Brain pericyte (primary cell): ENCODE results near the gene SMC2.

Source experiments
- DNase-seq: peaks from one replicate; pipeline ENCODE4 v3.0.0-alpha.2; 2012; ENCODE audit warnings: low read depth, low spot score

SMC2 gene

DNA sequence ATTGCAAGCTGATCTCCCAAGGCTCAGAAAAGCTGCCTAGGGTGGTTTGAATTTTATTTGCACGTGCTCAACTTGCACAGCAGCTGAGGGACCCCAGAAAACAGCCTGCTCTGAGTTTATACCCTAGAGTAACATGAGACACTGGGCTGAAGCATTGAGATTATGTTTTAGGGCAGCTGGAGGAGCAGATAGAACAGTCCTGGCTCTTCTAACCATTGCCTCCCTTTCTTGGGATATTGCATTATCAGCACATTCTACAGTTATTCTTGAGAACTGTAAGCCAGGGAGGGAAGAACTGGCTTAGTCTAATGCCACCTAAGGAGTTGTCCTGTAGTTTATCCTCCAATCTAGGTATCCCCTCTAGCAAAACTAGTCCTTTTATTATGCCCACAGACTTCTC, 10.3 kb downstream of the SMC2 start:
- no peak for DNase-seq

DNA sequence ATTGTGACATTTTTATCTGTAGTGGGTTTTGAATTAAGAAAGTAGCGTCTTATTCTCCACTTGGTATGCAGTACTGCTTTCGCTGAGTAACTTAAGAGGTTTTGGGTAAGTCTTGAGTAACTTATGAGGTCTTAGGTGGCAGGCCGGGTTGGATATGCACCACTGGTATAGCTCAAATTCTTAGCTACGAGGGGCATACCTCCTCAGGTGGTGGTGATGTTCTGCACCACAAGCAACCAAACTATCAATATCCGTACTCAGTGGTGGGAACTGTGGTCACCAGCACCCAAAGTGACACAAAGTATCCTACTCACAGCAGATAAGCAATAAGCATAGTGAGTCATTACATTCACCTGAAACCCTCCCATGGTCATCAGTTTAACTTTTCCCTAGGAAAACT, 13.7 kb downstream of the SMC2 start:
- DNase-seq, result no peak

DNA sequence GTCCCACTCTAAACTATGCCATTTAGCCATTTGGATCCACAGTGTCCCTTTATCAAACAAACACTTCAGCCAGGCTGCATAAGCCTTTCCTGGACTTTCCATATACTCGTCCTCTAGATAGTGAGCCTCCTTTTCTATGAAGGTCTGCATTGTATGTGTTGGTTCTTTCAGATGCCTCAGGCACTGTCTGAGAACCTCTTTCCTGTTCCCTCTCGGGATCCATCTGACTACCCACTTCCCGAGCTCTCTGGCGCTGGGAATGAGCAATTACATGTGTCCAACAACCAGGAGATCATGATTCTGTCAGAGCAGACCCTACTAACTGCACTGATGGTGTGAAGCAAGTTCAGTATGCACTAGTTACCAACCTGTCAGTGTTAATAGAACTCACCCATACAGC, 14.2 kb downstream of the SMC2 start:
- no peak for DNase-seq

DNA sequence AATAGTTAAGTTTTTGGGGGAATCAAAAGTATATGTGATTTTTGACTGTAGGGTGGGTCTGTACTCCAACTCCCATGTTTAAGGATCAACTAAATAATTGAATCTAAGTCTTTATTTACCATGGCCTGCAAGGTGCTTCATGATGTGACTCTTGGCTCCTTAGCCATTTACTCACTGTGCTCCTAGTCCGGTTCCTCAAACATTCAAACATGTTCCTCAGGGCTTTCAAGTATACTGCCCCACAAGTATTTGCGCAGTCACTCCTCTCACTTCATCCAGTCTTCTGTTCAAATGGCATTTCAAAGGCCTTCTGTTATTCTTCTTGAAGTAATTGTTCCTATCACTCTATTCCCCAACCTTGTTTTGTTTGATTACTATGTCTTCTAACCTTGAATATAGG, 16.4 kb downstream of the SMC2 start:
- no peak for DNase-seq

DNA sequence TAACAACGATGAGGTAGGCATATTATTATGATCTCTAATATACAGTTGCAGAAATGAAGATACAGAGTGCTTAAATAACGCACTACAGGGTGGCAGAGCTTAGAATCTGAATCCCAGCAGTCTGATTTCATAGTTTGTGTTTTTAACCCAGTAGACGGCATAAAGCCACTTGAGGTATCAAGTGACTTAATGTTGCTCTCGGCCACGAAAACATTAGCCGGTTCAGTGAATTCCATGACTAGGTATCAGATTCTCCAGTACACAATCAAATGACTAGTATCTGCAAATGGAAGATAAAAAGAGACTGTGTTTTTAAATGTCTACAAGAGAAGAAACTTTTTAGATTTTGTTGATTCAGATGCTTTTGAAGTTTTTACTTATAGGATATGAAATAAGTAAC, 24.8 kb downstream of the SMC2 start:
- no peak for DNase-seq

DNA sequence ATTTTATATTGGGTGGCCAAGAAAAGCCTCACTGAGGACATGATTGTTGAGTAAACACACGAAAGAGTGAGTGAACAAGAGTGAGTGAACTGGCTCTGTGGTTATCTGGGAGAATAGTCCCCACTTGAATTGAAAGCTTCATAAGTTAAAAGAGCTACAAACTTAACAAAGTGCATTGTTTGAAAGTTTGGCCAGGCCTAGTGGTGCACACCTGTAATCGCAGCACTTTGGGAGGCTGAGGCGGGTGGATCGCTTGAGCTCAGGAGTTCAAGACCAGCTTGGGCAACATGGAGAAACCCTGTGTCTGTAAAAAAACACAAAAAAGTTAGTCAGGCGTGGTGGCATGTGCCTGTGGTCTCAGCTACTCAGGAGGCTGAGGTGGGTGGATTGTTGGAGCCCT, 26.9 kb downstream of the SMC2 start:
- no peak for DNase-seq

DNA sequence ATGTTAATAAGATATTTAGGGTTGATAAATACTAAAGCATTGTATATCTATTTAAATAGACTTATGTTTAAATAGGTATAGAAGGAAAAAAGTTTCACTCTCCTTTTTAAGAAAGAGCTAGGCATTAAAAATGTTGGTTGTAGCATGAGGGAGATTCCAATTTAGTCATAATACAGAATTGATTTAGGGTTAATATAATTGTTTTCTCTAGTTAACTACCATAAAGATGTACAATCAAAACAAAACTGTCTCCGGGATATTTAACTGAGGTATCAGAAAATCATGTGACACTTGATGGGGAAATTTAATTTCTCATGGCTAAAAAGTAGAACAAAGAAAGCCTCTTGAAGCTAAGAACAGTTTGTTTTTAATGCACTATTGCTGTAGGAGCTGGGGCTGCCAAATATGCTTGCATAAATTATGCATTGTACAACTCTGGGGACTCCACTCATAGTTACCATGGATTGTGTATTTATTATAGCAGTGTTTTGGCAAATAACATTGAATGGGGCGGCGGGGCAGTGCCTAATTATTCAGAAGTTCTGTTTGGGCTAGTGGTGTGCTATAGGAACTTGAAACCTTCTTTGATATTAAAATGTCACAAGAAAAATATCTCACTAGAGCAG, 44.2 kb downstream of the SMC2 start:
- no peak for DNase-seq

DNA sequence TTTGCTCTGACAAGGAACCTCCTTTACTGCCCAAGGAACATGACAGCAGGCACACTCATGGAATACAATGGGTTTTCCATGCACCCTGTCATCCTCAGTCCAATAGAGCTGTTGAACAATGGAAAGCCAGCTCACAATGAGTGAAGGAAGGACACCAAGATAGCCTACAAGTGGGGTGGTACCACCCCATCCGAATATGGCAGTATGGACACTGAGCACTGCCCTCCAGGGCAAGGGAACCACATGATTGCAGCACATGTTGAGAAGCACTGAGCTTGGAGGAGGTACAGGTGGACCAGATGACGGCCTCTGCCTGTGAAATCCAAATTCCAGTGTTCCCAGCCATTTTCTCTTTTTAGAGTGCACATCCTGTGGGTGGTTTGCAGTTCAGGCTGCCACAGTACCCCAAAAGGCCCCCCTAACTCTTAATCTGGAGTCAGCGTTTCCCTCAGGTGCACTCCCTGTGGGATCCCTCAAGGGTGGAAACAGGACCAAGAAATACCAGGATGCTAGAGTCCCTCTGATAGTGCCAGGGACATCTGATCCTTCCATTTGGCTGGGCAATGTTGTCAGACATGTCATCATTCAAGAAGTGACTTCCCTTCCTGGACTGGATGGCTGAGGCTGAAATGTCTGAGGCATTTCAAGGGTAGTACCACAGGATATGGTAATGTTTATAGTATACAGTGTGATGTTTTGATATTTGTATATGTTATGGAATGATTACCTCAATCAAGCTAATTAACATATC, 48.9 kb downstream of the SMC2 start:
- no peak for DNase-seq

DNA sequence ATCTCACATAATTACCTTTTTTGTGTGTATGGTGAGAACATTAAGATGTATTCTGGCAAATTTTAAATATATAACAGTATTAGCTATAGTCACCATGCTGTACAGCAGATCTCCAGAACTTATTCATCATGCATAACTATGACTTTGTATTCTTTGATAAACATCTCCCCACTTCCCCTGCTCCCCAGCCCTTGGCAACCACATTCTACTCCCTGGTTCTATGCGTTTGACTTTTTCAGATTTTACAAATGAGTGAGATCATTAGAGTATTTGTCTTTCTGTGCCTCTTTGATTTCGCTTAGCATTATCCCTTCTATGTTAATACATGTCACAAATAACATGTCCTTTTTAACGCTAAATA, 49.4 kb downstream of the SMC2 start:
- DNase-seq, result no peak

DNA sequence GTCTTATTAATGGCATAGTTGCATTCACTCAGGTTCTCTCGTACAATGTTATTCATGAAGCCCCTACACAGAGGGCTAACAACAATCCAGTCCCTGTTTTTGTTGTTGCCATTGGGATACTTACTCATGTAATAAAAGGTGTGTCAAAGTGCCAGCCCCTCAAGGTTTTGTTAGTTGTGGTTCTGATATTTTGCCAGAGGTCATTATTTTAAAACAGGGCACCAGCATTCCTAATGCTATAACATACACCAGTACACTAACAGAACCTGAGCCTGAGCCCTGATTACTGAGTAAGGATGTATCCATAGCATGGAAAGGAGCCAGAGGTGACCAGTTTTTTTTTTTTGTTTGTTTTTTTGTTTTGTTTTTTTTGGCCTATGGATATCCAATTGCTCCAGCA, 50.2 kb downstream of the SMC2 start:
- DNase-seq, result no peak

DNA sequence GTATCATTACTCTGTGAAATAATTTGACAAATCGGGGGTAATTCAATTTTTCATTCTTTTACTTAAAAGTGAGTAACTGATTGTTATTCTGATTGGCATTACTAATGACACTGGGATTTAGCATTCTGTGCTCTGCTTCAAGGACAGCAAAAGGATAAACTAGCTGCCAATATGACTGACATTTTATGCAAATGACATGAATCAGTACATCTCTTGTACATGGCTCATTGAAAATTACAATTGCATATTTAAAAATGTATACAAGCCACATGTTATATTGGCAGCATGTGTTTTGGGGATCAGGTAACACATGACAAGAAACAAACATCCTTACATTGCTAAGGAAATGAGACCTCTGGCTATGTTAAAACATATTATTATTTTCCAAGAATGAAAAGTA, 79.0 kb downstream of the SMC2 start:
- no peak for DNase-seq

DNA sequence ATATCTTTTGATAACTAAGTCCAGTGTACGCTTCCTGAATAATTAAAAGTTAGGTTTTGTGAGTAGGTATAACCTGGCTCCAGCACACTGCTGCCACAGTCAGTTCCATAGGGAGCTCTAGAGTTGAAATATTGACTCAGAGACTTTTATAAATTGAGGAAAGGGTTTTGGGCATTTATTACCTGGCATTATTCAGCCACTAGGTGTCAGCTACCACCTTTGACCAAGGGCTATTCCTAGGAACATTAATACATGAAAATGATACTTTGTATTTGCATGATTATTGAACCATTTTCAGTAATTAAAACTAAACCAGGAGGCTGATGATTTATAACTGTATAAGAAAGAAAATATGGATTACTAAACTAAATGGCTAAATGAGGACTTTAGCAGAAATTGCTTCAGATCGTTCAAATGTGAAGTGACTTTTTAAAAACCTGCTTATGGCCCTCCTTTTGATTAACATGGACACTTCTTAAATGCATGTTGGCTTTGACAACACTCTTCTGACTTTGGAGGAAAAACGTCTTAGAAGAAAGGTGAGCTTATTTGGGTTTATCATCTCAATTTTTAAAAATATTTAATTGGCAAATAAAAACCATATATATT, 83.0 kb downstream of the SMC2 start:
- DNase-seq, result no peak

DNA sequence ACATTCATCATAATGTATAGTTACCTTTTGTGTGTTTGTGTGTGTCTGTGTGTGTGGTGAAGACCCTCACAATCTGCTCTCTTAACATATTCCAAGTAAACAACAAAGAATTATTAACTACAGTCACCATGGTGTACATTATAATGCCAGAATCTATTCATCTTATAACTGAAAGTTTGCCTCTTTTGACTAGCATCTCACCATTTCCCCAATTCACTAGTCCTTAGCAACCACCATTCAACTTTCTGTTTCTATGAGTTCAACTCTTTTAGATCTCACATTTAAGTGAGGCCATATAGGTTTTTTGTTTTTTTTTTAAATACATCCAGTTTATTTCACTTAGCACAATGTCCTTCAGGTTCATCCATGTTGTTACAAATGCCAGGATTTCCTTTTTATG, 83.6 kb downstream of the SMC2 start:
- DNase-seq, result no peak
